ENCODE measurements around the gene SGTB.

DNA sequence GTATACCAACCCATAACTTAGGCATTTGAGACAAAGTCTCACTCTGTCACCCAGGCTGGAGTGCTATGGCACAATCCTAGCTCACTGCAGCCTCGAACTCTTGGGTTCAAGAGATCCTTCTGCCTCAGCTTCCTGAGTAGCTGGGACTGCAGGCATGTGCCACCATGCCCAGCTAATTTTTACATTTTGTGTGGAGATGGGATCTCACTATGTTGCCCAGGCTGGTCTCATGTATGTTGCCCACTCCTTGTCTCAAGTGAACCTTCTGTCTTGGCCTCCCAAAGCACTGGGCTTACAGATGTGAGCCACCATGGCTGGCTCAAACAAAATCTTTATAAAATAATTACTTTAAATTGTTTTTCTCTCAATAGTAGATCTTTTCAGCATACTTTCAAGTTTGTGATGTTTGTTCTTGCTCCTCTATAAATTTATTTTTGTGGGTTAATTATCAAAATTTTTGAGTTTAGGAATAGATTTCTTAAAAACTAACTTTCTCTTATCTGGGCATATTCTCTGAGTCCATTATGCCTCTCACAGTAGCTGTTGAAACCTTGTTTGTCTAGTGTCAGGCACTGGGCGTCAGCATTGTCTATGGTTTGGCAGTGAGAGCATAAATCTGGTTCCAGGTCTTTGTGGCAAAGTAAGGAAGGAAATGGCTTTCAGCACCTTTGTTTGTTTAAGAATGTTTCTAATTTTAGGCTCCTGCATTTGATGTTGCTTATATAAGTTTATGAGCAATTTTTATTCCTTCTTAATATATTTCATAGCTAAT, 38.8 kb upstream of the SGTB start:
- TF ChIP-seq, protein P1, sequence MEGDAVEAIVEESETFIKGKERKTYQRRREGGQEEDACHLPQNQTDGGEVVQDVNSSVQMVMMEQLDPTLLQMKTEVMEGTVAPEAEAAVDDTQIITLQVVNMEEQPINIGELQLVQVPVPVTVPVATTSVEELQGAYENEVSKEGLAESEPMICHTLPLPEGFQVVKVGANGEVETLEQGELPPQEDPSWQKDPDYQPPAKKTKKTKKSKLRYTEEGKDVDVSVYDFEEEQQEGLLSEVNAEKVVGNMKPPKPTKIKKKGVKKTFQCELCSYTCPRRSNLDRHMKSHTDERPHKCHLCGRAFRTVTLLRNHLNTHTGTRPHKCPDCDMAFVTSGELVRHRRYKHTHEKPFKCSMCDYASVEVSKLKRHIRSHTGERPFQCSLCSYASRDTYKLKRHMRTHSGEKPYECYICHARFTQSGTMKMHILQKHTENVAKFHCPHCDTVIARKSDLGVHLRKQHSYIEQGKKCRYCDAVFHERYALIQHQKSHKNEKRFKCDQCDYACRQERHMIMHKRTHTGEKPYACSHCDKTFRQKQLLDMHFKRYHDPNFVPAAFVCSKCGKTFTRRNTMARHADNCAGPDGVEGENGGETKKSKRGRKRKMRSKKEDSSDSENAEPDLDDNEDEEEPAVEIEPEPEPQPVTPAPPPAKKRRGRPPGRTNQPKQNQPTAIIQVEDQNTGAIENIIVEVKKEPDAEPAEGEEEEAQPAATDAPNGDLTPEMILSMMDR (conservative IDR thresholded peaks at IDR 0.05): peak; percentile 47
- no peak for TF ChIP-seq ZFX (IDR thresholded peaks at IDR 0.05)

All from C4-2B (cell line).